Measurements from ENCODE around the gene CYP46A1.

DNA sequence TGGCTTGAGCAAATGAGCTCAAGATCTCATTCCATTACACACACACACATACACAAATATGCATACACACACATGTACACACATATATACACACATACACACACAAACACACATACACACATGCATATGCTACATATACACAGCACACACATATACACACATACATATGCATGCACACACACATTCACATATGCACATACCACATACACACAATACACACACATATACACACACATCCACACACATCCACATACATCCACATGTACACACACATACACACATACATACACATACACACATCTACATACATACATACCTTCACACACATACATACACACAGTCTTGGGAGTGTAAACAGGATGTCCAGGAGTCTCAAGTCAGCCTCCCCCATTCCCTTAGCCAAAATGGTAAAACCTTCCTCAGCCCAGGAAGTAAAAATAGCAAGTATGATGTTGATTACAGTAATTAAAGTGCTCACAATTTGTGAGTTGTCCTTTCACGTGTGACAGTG is 26.4 kb upstream of the CYP46A1 start:
- TF ChIP-seq EZH2 (IDR thresholded peaks at IDR 0.05; ENCODE audit: insufficient read depth, poor library complexity, severe bottlenecking) (no peak), EZH2phosphoT487 (IDR thresholded peaks at IDR 0.05; ENCODE audit: insufficient read depth, low read depth) (no peak)

Data from GM23248 (cell line).